ENCODE measurements around the gene NFAT5. TPM values are rescaled to one million over a fixed set of nuclear protein-coding genes. Genes with fewer than 3 reads are reported as not detected.

NFAT5 gene
- total and polyA plus RNA-seq, 7 experiments from 2014 or later = 7.7 to 35.5 (median 29.3) TPM

DNA sequence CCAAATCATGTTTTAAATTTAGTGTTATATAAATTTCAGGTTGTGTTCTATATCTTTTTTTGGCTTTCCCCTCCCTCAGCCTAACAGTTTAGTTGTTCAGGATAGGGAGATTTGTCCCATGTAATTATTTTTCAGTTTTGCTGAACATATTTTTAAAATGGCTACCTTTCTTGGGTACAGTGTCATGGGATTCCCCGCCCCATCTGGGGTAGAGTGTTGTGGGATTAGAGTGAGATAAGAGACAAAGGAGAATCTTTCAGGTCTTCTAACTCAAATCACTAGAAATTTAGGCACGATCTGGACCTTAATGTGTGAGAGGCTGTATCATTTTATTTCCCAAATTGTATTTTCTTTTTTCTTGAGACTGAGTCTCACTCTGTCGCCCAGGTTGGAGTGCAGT, 24.8 kb downstream of the NFAT5 start:
- H3K9me3 Mint-ChIP-seq = no peaks in the 10 kb centered on the region
- peaks cover 13 to 56% (median 32%) of the 10 kb centered on the region in 7 donors for H3K4me1 Mint-ChIP-seq
- ChIA-PET POLR2A (no interaction called here), CTCF (no interaction called here)
- Histone ChIP-seq H3K27ac (ENCODE audit: low read depth, low read length) (no peak overlapping the region), H3K36me3 (ENCODE audit: control insufficient read depth in 2 of 3, insufficient read depth in 3 of 3, low read length in 3 of 3) (no peaks in the 10 kb centered on the region), H3K9me3 (ENCODE audit: control insufficient read depth in 2 of 3, low read length in 3 of 3) (no peaks in the 10 kb centered on the region), H3K4me1 (ENCODE audit: control insufficient read depth in 2 of 2, insufficient read depth in 2 of 2, low read length in 2 of 2) (peaks cover 0 to 8% of the 10 kb centered on the region in 2 donors), H3K4me3 (ENCODE audit: low read length) (no peak overlapping the region), H3K27me3 (ENCODE audit: control insufficient read depth in 2 of 2, insufficient read depth in 2 of 2, low read length in 2 of 2) (no peaks in the 10 kb centered on the region)
- H3K4me3 Mint-ChIP-seq = no peak overlapping the region
- H3K27me3 Mint-ChIP-seq = no peaks in the 10 kb centered on the region
- intact Hi-C loops (cut with micrococcal nuclease) = no loop called here
- no peak for ATAC-seq
- H3K27ac Mint-ChIP-seq = no peak overlapping the region
- peaks cover 0 to 11% (median 5%) of the 10 kb centered on the region in 5 donors for H3K36me3 Mint-ChIP-seq
- no peak for DNase-seq

DNA sequence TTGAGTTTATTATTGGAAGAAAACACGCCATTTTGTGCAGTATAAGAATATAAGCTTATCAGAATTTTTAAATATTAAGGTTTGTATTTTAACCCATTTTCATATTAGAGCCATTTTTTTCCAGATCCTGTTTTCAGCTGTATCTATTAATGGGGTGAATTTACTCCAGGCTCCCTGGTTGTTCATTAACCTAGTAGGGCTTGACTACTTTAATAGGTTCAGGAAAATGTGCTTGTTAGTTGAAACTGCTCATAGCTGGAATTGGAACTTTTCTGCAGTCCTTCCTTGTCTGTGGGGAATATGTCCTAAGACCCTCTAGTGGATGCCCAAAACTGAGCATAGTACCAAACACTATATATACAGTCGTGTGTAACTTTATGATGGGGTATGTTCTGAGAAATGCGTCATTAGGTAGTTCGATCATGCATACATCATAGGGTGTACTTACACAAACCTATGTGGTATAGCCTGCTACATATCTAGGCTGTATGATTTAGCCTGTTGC, 28.0 kb downstream of the NFAT5 start:
- no peak overlapping the region for H3K4me3 Mint-ChIP-seq
- peaks cover 0 to 8% (median 4%) of the 10 kb centered on the region in 5 donors for H3K36me3 Mint-ChIP-seq
- intact Hi-C loops (cut with micrococcal nuclease) = no loop called here
- no peak for ATAC-seq
- POLR2A ChIA-PET = no interaction called here
- no peak for DNase-seq
- H3K27ac Mint-ChIP-seq = no peak overlapping the region
- H3K4me3 ChIP-seq (ENCODE audit: low read length) = no peak overlapping the region
- peaks cover 24 to 61% (median 30%) of the 10 kb centered on the region in 7 donors for H3K4me1 Mint-ChIP-seq
- H3K27me3 ChIP-seq (ENCODE audit: control insufficient read depth in 2 of 2, insufficient read depth in 2 of 2, low read length in 2 of 2) = no peaks in the 10 kb centered on the region
- H3K9me3 Mint-ChIP-seq = no peaks in the 10 kb centered on the region
- peaks cover 0 to 9% of the 10 kb centered on the region in 2 donors for H3K4me1 ChIP-seq (ENCODE audit: control insufficient read depth in 2 of 2, insufficient read depth in 2 of 2, low read length in 2 of 2)
- CTCF ChIA-PET = no interaction called here
- H3K9me3 ChIP-seq (ENCODE audit: control insufficient read depth in 2 of 3, low read length in 3 of 3) = no peaks in the 10 kb centered on the region
- no peaks in the 10 kb centered on the region for H3K27me3 Mint-ChIP-seq
- H3K27ac ChIP-seq (ENCODE audit: low read depth, low read length) = no peak overlapping the region
- H3K36me3 ChIP-seq (ENCODE audit: control insufficient read depth in 2 of 3, insufficient read depth in 3 of 3, low read length in 3 of 3) = no peaks in the 10 kb centered on the region

DNA sequence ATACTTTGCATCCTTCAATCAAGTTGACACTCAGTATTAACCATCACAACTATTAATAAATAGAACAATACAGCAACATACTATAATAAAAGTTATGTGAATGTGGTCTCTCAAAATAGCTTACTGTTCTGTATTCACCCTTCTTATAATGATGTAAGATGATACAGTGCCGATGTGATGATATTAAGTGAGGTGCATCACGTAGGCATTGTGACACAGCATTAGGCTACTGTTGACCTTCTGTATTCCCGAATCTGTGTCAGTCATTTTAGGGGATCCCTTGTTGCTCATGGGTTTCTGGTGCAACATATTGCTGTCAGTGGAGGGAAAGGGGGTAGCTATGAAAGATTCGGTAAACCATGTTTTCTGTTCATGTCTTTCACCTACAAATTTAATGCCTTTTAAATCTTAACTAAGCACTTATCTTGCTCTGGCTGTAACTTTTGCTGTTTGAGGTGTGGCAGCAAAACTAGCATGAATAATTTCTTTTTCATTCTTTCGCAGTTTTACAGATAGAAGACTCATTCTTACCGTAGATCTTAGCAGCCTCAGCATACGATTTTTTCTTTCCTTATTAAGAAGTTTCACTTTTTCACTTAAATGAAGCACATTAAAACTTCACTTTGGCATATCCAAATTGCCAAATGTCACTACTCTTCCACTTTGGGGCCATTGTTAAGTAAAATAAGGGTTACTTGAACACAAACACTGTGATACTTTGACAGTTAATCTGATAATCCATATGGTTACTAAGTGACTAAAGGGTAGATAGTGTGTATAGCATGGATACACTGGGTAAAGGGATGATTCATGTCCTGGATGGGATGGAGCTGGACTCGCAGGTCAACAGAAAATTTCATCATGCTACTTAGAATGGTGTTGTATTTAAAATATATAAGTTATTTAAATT, 29.6 kb downstream of the NFAT5 start:
- H3K4me3 ChIP-seq (ENCODE audit: low read length) = no peak overlapping the region
- Mint-ChIP-seq H3K4me3 (no peak overlapping the region), H3K9me3 (no peaks in the 10 kb centered on the region), H3K4me1 (peaks cover 26 to 65% (median 42%) of the 10 kb centered on the region in 7 donors), H3K27ac (no peak overlapping the region), H3K36me3 (peaks cover 0 to 8% (median 4%) of the 10 kb centered on the region in 5 donors), H3K27me3 (no peaks in the 10 kb centered on the region)
- intact Hi-C loops (cut with micrococcal nuclease) = no loop called here
- H3K27me3 ChIP-seq (ENCODE audit: control insufficient read depth in 2 of 2, insufficient read depth in 2 of 2, low read length in 2 of 2) = no peaks in the 10 kb centered on the region
- DNase-seq (no peak), ATAC-seq (no peak)
- no peak overlapping the region for H3K27ac ChIP-seq (ENCODE audit: low read depth, low read length)
- CTCF ChIA-PET = interaction anchor here (1.3 kb wide), 1 partner anchor 12 kb away, joined by 3 read pairs; no protein-coding TSS in a partner anchor
- POLR2A ChIA-PET = no interaction called here
- no peaks in the 10 kb centered on the region for H3K36me3 ChIP-seq (ENCODE audit: control insufficient read depth in 2 of 3, insufficient read depth in 3 of 3, low read length in 3 of 3)
- H3K9me3 ChIP-seq (ENCODE audit: control insufficient read depth in 2 of 3, low read length in 3 of 3) = no peaks in the 10 kb centered on the region
- H3K4me1 ChIP-seq (ENCODE audit: control insufficient read depth in 2 of 2, insufficient read depth in 2 of 2, low read length in 2 of 2) = peaks cover 0 to 9% of the 10 kb centered on the region in 2 donors

DNA sequence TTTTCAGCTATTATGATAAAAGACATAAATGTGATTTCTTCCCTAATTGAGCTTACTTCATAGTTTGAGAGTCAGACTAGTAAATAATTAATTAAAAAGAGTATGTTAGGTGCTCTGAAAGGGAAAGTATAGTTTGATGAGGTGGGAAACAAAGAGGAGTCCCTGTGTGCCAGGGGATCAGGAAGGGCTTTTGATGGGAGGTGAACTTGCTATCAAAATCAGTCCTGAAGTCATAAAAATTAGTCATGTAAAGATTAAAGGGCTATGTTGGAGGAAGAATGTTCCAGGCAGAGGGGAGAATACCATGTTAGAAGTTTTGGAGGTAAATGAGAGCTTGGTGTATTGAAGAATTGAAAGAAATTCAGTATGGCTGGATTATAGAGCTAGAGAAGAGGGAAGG, 31.0 kb downstream of the NFAT5 start:
- peaks cover 21 to 65% (median 46%) of the 10 kb centered on the region in 7 donors for H3K4me1 Mint-ChIP-seq
- H3K9me3 Mint-ChIP-seq = no peaks in the 10 kb centered on the region
- ChIA-PET CTCF (interaction anchor here (0.7 to 1.1 kb wide), 2 partner anchors 194 to 203 kb away, joined by 3 read pairs; no protein-coding TSS in a partner anchor), POLR2A (no interaction called here)
- peak overlapping the region in 2 of 9 donors; percentile 3 to 7 for H3K27ac Mint-ChIP-seq
- H3K4me3 Mint-ChIP-seq = peak overlapping the region in 2 of 10 donors; percentile 4 to 30
- intact Hi-C loops (cut with micrococcal nuclease) = no loop called here
- H3K4me3 ChIP-seq (ENCODE audit: low read length) = no peak overlapping the region
- no peak for ATAC-seq
- DNase-seq = no peak
- H3K4me1 ChIP-seq (ENCODE audit: control insufficient read depth in 2 of 2, insufficient read depth in 2 of 2, low read length in 2 of 2) = peaks cover 0 to 9% of the 10 kb centered on the region in 2 donors
- no peaks in the 10 kb centered on the region for H3K27me3 Mint-ChIP-seq
- H3K36me3 ChIP-seq (ENCODE audit: control insufficient read depth in 2 of 3, insufficient read depth in 3 of 3, low read length in 3 of 3) = no peaks in the 10 kb centered on the region
- no peak overlapping the region for H3K27ac ChIP-seq (ENCODE audit: low read depth, low read length)
- H3K36me3 Mint-ChIP-seq = peaks cover 0 to 10% (median 4%) of the 10 kb centered on the region in 5 donors
- no peaks in the 10 kb centered on the region for H3K27me3 ChIP-seq (ENCODE audit: control insufficient read depth in 2 of 2, insufficient read depth in 2 of 2, low read length in 2 of 2)
- no peaks in the 10 kb centered on the region for H3K9me3 ChIP-seq (ENCODE audit: control insufficient read depth in 2 of 3, low read length in 3 of 3)

DNA sequence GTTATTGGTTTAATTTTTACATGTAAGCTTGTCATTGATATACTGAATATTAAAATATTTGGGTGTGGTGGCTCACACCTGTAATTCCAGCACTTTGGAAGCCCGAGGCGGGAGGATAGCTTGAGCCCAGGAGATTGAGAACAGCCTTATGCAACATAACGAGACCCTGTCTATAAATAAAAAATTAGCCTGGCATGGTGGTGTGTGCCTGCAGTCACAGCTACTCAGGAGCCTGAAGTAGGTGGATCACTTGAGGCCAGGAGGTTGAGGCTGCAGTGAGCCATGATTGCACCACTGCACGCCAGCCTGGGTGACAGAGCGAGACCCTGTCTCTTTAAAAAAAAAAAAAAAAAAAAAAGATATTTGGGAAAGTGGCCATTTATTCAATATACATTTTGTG, 32.3 kb downstream of the NFAT5 start:
- H3K9me3 Mint-ChIP-seq = no peaks in the 10 kb centered on the region
- peaks cover 21 to 67% (median 46%) of the 10 kb centered on the region in 7 donors for H3K4me1 Mint-ChIP-seq
- peaks cover 0 to 10% (median 4%) of the 10 kb centered on the region in 5 donors for H3K36me3 Mint-ChIP-seq
- Histone ChIP-seq H3K4me3 (ENCODE audit: low read length) (no peak overlapping the region), H3K27ac (ENCODE audit: low read depth, low read length) (no peak overlapping the region), H3K9me3 (ENCODE audit: control insufficient read depth in 2 of 3, low read length in 3 of 3) (no peaks in the 10 kb centered on the region), H3K27me3 (ENCODE audit: control insufficient read depth in 2 of 2, insufficient read depth in 2 of 2, low read length in 2 of 2) (no peaks in the 10 kb centered on the region), H3K4me1 (ENCODE audit: control insufficient read depth in 2 of 2, insufficient read depth in 2 of 2, low read length in 2 of 2) (peaks cover 0 to 9% of the 10 kb centered on the region in 2 donors), H3K36me3 (ENCODE audit: control insufficient read depth in 2 of 3, insufficient read depth in 3 of 3, low read length in 3 of 3) (no peaks in the 10 kb centered on the region)
- ChIA-PET CTCF (no interaction called here), POLR2A (no interaction called here)
- intact Hi-C loops (cut with micrococcal nuclease) = no loop called here
- no peaks in the 10 kb centered on the region for H3K27me3 Mint-ChIP-seq
- DNase-seq (no peak), ATAC-seq (no peak)
- H3K4me3 Mint-ChIP-seq = no peak overlapping the region
- H3K27ac Mint-ChIP-seq = no peak overlapping the region

DNA sequence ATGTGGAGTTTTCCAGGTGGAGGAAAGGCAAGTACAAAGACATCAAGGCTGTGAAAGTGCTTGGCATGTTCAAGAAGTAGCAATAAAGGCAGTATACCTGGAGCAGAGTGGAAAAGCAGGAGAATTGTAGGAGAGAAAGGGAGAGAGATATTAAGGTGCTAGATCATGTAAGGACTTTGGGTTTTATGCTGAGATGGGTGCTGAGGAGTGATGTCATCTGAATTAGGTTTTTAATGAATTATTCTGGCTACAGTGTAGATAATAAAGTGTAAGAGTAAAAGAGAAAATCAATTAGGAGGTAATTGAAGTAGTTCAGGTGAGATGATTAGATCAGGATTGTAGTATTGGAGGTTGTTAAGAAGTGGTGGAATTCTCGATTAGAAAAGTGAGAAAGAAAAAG, 34.0 kb downstream of the NFAT5 start:
- Histone ChIP-seq H3K27me3 (ENCODE audit: control insufficient read depth in 2 of 2, insufficient read depth in 2 of 2, low read length in 2 of 2) (no peaks in the 10 kb centered on the region), H3K4me1 (ENCODE audit: control insufficient read depth in 2 of 2, insufficient read depth in 2 of 2, low read length in 2 of 2) (peaks cover 0 to 9% of the 10 kb centered on the region in 2 donors), H3K4me3 (ENCODE audit: low read length) (no peak overlapping the region), H3K36me3 (ENCODE audit: control insufficient read depth in 2 of 3, insufficient read depth in 3 of 3, low read length in 3 of 3) (no peaks in the 10 kb centered on the region), H3K9me3 (ENCODE audit: control insufficient read depth in 2 of 3, low read length in 3 of 3) (no peaks in the 10 kb centered on the region), H3K27ac (ENCODE audit: low read depth, low read length) (no peak overlapping the region)
- Mint-ChIP-seq H3K4me3 (peak overlapping the region in 1 of 10 donors; percentile 2), H3K9me3 (peaks cover 0 to 2% (median 0%) of the 10 kb centered on the region in 11 donors), H3K27ac (peak overlapping the region in 1 of 9 donors; percentile 19), H3K4me1 (peaks cover 18 to 65% (median 41%) of the 10 kb centered on the region in 7 donors), H3K36me3 (peaks cover 0 to 10% (median 3%) of the 10 kb centered on the region in 5 donors), H3K27me3 (no peaks in the 10 kb centered on the region)
- ChIA-PET POLR2A (no interaction called here), CTCF (no interaction called here)
- intact Hi-C loops (cut with micrococcal nuclease) = no loop called here
- DNase-seq (no peak), ATAC-seq (no peak)

All from naive thymus-derived CD4-positive, alpha-beta T cell (primary cell).